ENCODE results near the gene RTN4RL2.

RTN4RL2 gene

GRCh38 chr11:57459164-57460021 lies 935 bp upstream of the RTN4RL2 start:
- Histone ChIP-seq H3K79me2 (ENCODE audit: insufficient read depth, low read length) (no peaks in the 10 kb centered on the region), H4K20me1 (ENCODE audit: low read depth, low read length) (no peaks in the 10 kb centered on the region; the same call in 1 of the 2 replicates), H3K9me3 (ENCODE audit: insufficient read depth, low read length) (no peaks in the 10 kb centered on the region), H3K9ac (ENCODE audit: low read length) (peak overlapping the region; percentile 34; the same call in 1 of the 2 replicates), H3K9me2 (replicated peaks; ENCODE audit: insufficient read depth, low read length) (no peaks in the 10 kb centered on the region), H3K27ac (ENCODE audit: low read depth, low read length) (no peak overlapping the region), H3K4me3 (ENCODE audit: insufficient read depth, low read length, poor library complexity, severe bottlenecking) (peak overlapping the region; percentile 52), H3K4me2 (ENCODE audit: low read depth, low read length, poor library complexity, severe bottlenecking) (peak overlapping the region; percentile 76), H3K27me3 (ENCODE audit: low read length) (no peaks in the 10 kb centered on the region), H3F3A (ENCODE audit: insufficient read depth) (no peaks in the 10 kb centered on the region), H3K36me3 (ENCODE audit: low read length) (no peaks in the 10 kb centered on the region), H2AFZ (ENCODE audit: low read depth, low read length, severe bottlenecking) (peak overlapping the region; percentile 28)
- TF ChIP-seq EZH2phosphoT487 (conservative IDR thresholded peaks at IDR 0.05; ENCODE audit: low read length) (0 out of 2 replicates have a peak, but pooled peaks have one; percentile 5), CTCF (IDR thresholded peaks at IDR 0.05; ENCODE audit: insufficient read depth, low read length, poor library complexity, severe bottlenecking) (no peak)

- H3K27me3 ChIP-seq (ENCODE audit: low read length): no peaks in the 10 kb centered on the region
- H3F3A ChIP-seq (ENCODE audit: insufficient read depth): no peaks in the 10 kb centered on the region
- peak overlapping the region; percentile 76 for H3K4me2 ChIP-seq (ENCODE audit: low read depth, low read length, poor library complexity, severe bottlenecking)
- no peaks in the 10 kb centered on the region for H3K9me2 ChIP-seq (replicated peaks; ENCODE audit: insufficient read depth, low read length)
- no peaks in the 10 kb centered on the region; the same call in 1 of the 2 replicates for H4K20me1 ChIP-seq (ENCODE audit: low read depth, low read length)
- H3K4me3 ChIP-seq (ENCODE audit: insufficient read depth, low read length, poor library complexity, severe bottlenecking): peak overlapping the region; percentile 52
- no peaks in the 10 kb centered on the region for H3K79me2 ChIP-seq (ENCODE audit: insufficient read depth, low read length)
- no peaks in the 10 kb centered on the region for H3K9me3 ChIP-seq (ENCODE audit: insufficient read depth, low read length)
- H2AFZ ChIP-seq (ENCODE audit: low read depth, low read length, severe bottlenecking): peak overlapping the region; percentile 69
- TF ChIP-seq EZH2phosphoT487 (conservative IDR thresholded peaks at IDR 0.05; ENCODE audit: low read length): no peak
- TF ChIP-seq CTCF (IDR thresholded peaks at IDR 0.05; ENCODE audit: insufficient read depth, low read length, poor library complexity, severe bottlenecking): no peak
- H3K36me3 ChIP-seq (ENCODE audit: low read length): no peaks in the 10 kb centered on the region
- H3K9ac ChIP-seq (ENCODE audit: low read length): peak overlapping the region; percentile 34; the same call in 1 of the 2 replicates
- no peak overlapping the region for H3K27ac ChIP-seq (ENCODE audit: low read depth, low read length)
These were observed 726 bp downstream of the RTN4RL2 start for GRCh38 chr11:57460758-57461749.

GRCh38 chr11:57461841-57462489 lies 1.6 kb downstream of the RTN4RL2 start:
- H3K9ac ChIP-seq (ENCODE audit: low read length): no peak overlapping the region
- no peak overlapping the region for H3K4me3 ChIP-seq (ENCODE audit: insufficient read depth, low read length, poor library complexity, severe bottlenecking)
- H3K9me3 ChIP-seq (ENCODE audit: insufficient read depth, low read length): no peaks in the 10 kb centered on the region
- H2AFZ ChIP-seq (ENCODE audit: low read depth, low read length, severe bottlenecking): no peak overlapping the region
- no peaks in the 10 kb centered on the region for H3K27me3 ChIP-seq (ENCODE audit: low read length)
- H3K9me2 ChIP-seq (replicated peaks; ENCODE audit: insufficient read depth, low read length): no peaks in the 10 kb centered on the region
- TF ChIP-seq EZH2phosphoT487 (conservative IDR thresholded peaks at IDR 0.05; ENCODE audit: low read length): no peak
- no peak for TF ChIP-seq CTCF (IDR thresholded peaks at IDR 0.05; ENCODE audit: insufficient read depth, low read length, poor library complexity, severe bottlenecking)
- no peaks in the 10 kb centered on the region for H3K36me3 ChIP-seq (ENCODE audit: low read length)
- H3K4me2 ChIP-seq (ENCODE audit: low read depth, low read length, poor library complexity, severe bottlenecking): no peak overlapping the region
- H4K20me1 ChIP-seq (ENCODE audit: low read depth, low read length): no peaks in the 10 kb centered on the region; the same call in 1 of the 2 replicates
- H3K27ac ChIP-seq (ENCODE audit: low read depth, low read length): no peak overlapping the region
- H3K79me2 ChIP-seq (ENCODE audit: insufficient read depth, low read length): no peaks in the 10 kb centered on the region
- H3F3A ChIP-seq (ENCODE audit: insufficient read depth): no peaks in the 10 kb centered on the region

All from SU-DHL-6 (cell line).